ENCODE data around the gene EML6. TPM values are rescaled to one million over a fixed set of nuclear protein-coding genes. Genes with fewer than 3 reads are reported as not detected.

EML6 gene
- total RNA-seq, 1 experiment from 2014 or later: 6.6 TPM

GRCh38 chr2:54708584-54709335 lies 14.7 kb upstream of the EML6 start:
- POLR2A ChIA-PET: no interaction called here
- CTCF ChIA-PET: interaction anchor here (1.5 kb wide), 1 partner anchor 44 kb away, joined by 3 read pairs; no protein-coding TSS in a partner anchor
- H3K4me3 ChIP-seq (replicated peaks in 1 of 2; ENCODE audit: low read depth in 1 of 2, low read length in 2 of 2): no peak overlapping the region

More at GRCh38 chr2:54708584-54709335, 14.7 kb upstream of the EML6 start:
- Histone ChIP-seq H3K9ac (ENCODE audit: low read length) (no peak overlapping the region), H3K79me2 (ENCODE audit: insufficient read depth, low read length) (no peaks in the 10 kb centered on the region), H3K9me2 (ENCODE audit: insufficient read depth) (no peaks in the 10 kb centered on the region), H3K27me3 (ENCODE audit: insufficient read depth, low read length) (no peaks in the 10 kb centered on the region), H3K9me3 (ENCODE audit: control insufficient read depth in 1 of 2, insufficient read depth in 1 of 2, low read depth in 1 of 2, low read length in 2 of 2) (no peaks in the 10 kb centered on the region), H3K4me2 (ENCODE audit: low read length) (no peak overlapping the region), H3K27ac (ENCODE audit: low read depth, low read length) (no peak overlapping the region), H4K20me1 (ENCODE audit: insufficient read depth) (no peaks in the 10 kb centered on the region), H3K4me1 (ENCODE audit: control insufficient read depth in 1 of 2, insufficient read depth in 2 of 2, low read length in 2 of 2) (no peaks in the 10 kb centered on the region), H2AFZ (ENCODE audit: low read depth, low read length, poor library complexity, severe bottlenecking) (no peak overlapping the region), H3K36me3 (ENCODE audit: control insufficient read depth in 1 of 2, insufficient read depth in 2 of 2, low read length in 2 of 2) (no peaks in the 10 kb centered on the region)
- TF ChIP-seq POLR2AphosphoS5 (IDR thresholded peaks at IDR 0.05; ENCODE audit: low read depth, low read length): no peak
- TF ChIP-seq EZH2phosphoT487 (IDR thresholded peaks at IDR 0.05; ENCODE audit: borderline replicate concordance): no peak
- no peak for TF ChIP-seq ZBTB33 (IDR thresholded peaks at IDR 0.05; ENCODE audit: extremely low read depth, insufficient replicate concordance, low read length)
- TF ChIP-seq REST (IDR thresholded peaks at IDR 0.05; ENCODE audit: low read depth): no peak
- TF ChIP-seq POLR2A (IDR thresholded peaks at IDR 0.05; ENCODE audit: borderline replicate concordance, extremely low read depth, insufficient read depth, insufficient read length): no peak
- no peak for TF ChIP-seq TCF7L2 (IDR thresholded peaks at IDR 0.05; ENCODE audit: borderline replicate concordance, extremely low read depth, insufficient read depth, insufficient read length)
- no peak for TF ChIP-seq CEBPB (IDR thresholded peaks at IDR 0.05; ENCODE audit: low read depth)
- no peak for TF ChIP-seq ATF3 (IDR thresholded peaks at IDR 0.05)
- TF ChIP-seq ZNF274 (IDR thresholded peaks at IDR 0.05; ENCODE audit: low read depth, low read length): no peak
- no peak for TF ChIP-seq SP1 (IDR thresholded peaks at IDR 0.05; ENCODE audit: low read depth)
- TF ChIP-seq CTCF (IDR thresholded peaks at IDR 0.05 in 2 of 3, conservative IDR thresholded peaks at IDR 0.05 in 1 of 3; ENCODE audit: borderline replicate concordance in 1 of 3, insufficient read depth in 1 of 3, low read depth in 2 of 3, low read length in 2 of 3): no peak
- TF ChIP-seq CBX3 (IDR thresholded peaks at IDR 0.05; ENCODE audit: low read depth): no peak
- intact Hi-C loops (cut with micrococcal nuclease): no loop called here
- no TSS peak for BruUV-seq (replicated peaks)
- no peak for DNase-seq (ENCODE audit: low read depth, low spot score)
- no peak for ATAC-seq
- RAD21 ChIA-PET (ENCODE audit: low non-redundant PET in 1 of 2, low total read pairs in 2 of 2, uncharacterized antibody in 2 of 2, unreplicated experiment in 2 of 2): no interaction called here

All from HCT116 (cell line).